Ovary (tissue), 3 donors: Measurements from ENCODE around the gene RNF114.

ENCODE experiments used
- EP300 ChIP-seq: sonication (generic); formaldehyde crosslinking; IDR thresholded peaks from one replicate; pipeline ENCODE4 v1.6.1; 2017; ENCODE audit warnings: antibody characterized with exemption
- TF ChIP-seq, protein P1 (sequence below), 3 donors: fragments of 450-650 bp in 2 of 3; fragments of 200-600 bp in 1 of 3; IDR thresholded peaks; one replicate each; pipeline versions ENCODE4 v1.5.1 to v1.8.0; 2016 to 2022; ENCODE audit warnings: antibody characterized with exemption in 3 of 3, mild to moderate bottlenecking in 1 of 3
- donor health status: DM: no; HTN: no; CAD: no.

DNA sequence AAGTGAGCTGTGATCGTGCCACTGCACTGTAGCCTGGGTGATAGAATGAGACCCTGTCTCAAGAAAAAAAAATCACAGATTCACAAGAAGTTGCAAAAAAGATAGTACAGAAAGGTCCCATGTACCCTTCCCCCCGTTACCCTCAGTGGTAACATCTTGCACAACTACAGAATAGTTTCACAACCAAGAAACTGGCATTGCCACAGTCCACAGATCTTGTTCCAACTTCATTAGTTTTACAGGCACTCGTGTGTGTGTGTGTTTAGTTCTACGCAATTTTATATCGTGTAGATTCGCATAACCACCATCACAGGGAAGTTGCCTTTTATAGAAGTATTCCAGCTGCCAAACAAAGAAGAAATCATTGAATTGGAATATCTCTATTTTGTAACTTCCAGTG is 40.0 kb upstream of the RNF114 start:
- TF ChIP-seq, protein P1, sequence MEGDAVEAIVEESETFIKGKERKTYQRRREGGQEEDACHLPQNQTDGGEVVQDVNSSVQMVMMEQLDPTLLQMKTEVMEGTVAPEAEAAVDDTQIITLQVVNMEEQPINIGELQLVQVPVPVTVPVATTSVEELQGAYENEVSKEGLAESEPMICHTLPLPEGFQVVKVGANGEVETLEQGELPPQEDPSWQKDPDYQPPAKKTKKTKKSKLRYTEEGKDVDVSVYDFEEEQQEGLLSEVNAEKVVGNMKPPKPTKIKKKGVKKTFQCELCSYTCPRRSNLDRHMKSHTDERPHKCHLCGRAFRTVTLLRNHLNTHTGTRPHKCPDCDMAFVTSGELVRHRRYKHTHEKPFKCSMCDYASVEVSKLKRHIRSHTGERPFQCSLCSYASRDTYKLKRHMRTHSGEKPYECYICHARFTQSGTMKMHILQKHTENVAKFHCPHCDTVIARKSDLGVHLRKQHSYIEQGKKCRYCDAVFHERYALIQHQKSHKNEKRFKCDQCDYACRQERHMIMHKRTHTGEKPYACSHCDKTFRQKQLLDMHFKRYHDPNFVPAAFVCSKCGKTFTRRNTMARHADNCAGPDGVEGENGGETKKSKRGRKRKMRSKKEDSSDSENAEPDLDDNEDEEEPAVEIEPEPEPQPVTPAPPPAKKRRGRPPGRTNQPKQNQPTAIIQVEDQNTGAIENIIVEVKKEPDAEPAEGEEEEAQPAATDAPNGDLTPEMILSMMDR (IDR thresholded peaks at IDR 0.05): no peak
- TF ChIP-seq EP300: no peak
